Fibroblast of the conjunctiva (primary cell): ENCODE results near the gene CLEC1B.
"Not testable (repeated sequence)": the region's sequence is repeated elsewhere in the genome, so short reads cannot be mapped to it uniquely, and the experiment has no call there.

Experiments
- DNase-seq: peaks from one replicate; pipeline ENCODE4 v3.0.0-alpha.2; 2010; ENCODE audit warnings: low read depth

Gene CLEC1B

GRCh38 chr12:9999016-9999415, at the start of gene CLEC1B:
CLEC1B (minus strand) TSS chr12:9999121; CDS start chr12:9999100, 21 bp downstream.
- no peak for DNase-seq

DNA sequence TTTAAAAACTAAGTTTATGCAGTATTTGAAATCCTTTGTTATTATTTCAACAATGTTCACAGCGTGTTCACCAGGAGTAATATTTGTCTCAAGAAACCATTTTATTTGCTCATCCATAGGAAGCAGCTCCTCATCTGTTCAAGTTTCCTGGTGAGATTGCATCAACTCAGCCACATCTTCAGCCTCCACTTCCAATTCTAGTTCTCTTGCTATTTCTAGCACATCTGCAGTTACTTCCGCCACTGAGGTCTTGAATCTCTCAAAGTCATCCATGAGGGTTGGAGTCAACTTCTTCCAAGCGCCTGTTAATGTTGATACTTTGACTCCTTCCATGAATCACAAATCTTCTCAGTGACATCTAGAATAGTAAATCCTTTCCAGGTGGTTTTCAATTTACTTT, 49.6 kb upstream of the CLEC1B start:
- no peak for DNase-seq

- no peak for DNase-seq
Observed at GRCh38 chr12:10042167-10042566, 43.2 kb upstream of the CLEC1B start.

GRCh38 chr12:10033783-10034545, 35.0 kb upstream of the CLEC1B start:
- DNase-seq: no peak

DNA sequence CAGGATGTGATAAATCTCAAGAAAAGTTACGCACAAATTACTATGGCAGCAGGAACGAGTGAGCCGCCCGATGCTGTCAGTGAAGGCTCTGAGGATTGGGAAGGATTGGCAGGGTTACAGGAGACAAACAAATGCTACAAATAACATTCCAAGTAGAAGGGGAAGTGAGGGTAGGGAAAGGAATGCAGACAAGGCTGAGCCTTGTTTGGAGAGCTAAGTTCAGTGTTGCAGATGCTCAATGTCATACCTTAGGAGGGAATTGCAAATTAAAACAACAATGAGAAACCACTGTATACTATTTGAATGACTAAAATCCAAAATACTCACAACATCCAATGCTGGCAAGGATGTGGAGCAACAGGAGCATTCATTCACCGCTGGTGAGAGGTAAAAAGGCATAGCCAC, 32.9 kb upstream of the CLEC1B start:
- DNase-seq: no peak

- DNase-seq: no peak
Observed at GRCh38 chr12:10031321-10031720, 32.4 kb upstream of the CLEC1B start.

DNA sequence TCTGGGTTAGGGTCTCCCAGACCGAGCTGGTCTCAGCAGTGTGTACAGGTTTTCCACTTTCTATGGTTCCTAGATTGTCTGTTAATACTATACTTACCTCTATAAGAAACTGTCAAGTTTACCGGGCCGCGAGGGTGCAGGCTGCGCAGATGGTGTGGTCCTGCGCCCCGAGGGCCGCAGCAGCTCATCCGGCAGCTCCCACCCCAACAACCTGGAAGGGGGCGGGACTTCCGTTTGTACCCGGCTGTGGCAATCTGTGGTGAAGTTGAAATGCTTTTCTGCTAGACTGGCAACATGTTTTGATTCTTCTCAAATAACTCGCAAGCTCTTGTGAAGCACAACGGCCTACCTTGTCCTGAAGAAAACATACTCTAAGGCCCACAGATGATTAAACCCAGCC, 31.5 kb upstream of the CLEC1B start, which contains the start of gene CLEC9A:
Gene CLEC9A (plus strand): TSS at position 237 of the 400 bp plus-strand sequence. CDS start 22,006 bp downstream, outside the sequence.
- DNase-seq: no peak

- DNase-seq: no peak
Observed at GRCh38 chr12:10027721-10028120, 28.8 kb upstream of the CLEC1B start.

GRCh38 chr12:10027311-10027710, 28.4 kb upstream of the CLEC1B start:
- DNase-seq: no peak

DNA sequence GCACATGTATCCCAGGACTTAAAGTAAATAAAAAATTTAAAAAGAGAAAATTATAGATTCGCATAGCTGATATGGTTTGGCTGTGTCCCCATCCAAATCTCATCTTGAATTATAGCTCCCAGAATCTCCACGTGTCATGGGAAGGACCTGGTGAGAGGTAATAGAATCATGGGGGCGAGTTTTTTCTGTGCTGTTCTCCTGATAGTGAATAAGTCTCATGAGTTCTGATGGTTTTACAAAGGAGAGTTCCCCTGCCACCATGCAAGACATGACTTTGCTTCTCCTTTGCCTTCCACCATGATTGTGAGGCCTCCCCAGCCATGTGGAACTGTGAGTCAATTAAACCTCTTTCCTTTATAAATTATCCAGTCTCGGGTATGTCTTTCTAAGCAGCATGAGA, 27.7 kb upstream of the CLEC1B start:
- DNase-seq: not testable (repeated sequence)

GRCh38 chr12:10025236-10025635, 26.3 kb upstream of the CLEC1B start:
- no peak for DNase-seq

DNA sequence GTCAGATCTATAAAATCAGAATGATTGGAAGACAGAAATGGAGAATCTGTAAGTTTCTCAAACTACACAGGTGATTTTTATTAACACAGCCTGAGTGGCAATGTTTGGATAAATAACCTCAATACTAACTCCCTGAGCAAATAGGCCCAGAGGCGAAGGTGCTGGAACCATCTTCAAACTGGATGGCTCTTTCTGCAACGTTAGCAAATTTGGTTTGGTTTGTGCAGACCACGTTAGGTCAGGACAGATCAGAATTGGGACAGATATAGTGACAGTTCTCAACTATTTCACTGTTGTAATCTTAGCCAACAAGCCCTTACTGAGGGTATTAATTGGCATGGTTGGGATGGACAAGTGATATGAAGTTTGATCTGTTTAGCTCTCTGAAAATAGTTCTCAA, 22.4 kb upstream of the CLEC1B start:
- no peak for DNase-seq

DNA sequence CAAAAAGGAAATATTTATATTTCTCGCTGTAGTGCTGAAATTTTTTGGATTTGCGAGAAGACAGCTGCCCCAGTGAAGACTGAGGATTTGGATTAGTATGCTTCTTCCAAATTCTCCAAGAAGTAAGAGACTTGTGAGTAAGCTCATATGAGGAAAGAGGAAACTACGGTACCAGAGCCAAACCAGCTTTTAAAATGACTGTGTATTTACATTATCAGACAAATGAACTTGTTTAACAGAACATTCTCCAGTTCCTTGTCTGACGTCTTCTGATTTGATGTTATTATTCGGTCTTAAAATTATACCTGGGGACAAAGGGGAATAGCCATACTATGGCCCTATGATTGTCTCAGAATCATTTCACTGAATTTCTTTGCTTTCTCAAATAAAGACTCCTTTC, 19.5 kb upstream of the CLEC1B start:
- DNase-seq: no peak

- DNase-seq: no peak
Observed at GRCh38 chr12:10016881-10017280, 18.0 kb upstream of the CLEC1B start.

GRCh38 chr12:10015450-10015849, 16.5 kb upstream of the CLEC1B start:
- DNase-seq: no peak

DNA sequence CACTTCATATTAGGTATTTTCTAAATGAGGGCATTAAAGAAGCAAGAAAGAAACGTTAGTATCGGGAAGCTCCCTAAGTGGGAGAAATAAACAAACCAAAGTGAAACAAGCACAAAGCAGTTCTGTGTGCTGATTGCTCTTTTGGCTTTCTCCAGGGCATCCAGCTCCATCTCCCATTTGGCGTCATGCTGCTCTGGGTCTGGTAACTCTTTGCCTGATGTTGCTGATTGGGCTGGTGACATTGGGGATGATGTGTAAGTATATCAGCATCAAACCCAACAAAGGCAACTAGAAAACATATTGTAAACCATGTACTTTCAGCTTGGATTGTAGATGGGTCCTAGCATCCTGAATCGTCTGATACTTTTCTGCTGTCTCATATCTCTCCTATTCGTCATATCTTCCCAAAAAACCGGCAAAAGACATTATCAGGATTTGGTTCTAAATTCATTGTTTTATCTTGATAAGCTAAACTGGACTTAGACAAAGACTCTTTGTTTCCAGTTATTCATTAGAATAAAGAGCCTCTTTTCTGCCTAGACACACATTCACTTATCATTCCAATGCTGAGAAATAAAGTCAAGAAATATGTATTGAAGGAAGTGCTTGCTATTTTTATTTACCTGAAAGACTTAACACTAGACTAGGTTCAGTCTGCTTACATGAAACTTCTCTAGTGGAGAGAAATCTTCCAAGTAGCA, 13.9 kb upstream of the CLEC1B start:
- DNase-seq: no peak

DNA sequence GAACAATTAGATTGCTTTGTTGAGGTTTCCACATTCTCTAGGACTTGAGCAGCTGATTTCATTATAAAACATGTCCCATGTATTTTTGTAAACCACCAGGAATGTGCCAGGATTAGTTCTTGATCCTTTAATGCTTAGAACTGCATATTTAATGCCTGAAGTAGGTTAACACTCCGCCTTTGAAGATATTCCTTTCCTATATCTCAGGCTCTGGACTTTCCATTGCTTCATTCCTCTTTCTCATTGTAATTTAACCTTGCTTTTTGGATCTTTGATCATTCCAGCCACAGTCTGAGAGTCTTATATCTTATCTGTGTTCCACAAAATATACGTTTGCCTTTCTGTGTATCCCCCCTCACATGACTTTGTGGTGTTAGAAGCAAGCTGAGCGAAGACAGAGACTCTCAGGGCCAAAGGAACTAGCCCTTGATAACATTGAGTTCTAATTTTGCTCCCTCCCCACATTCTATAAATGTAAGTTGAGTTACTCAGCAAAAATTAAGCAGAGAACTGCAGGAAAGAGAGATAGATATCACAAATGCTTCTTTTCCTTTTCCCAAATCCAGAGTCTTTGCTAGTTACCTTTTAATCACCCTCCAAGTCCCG, 2.4 kb upstream of the CLEC1B start:
- no peak for DNase-seq

DNA sequence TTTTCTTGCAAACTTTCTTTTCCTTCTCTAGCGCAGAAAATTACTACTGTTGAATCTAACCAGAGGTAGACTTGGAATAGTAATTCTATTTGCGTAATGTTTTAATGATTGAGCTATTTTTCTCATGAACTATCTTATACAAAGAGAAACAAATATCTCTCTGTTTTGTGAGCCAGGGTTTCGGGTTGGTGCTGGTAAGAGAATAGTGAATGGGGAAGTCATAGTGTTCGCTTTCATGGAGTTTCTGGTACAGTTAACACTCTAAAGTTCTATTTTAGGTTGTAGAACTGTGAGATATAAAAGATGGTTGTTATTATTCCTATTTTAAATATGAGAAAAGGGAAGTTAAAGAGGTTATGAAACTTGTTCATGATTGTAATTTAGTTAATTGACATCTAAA, 6.6 kb downstream of the CLEC1B start:
- no peak for DNase-seq

GRCh38 chr12:9991876-9992275, 7.0 kb downstream of the CLEC1B start:
- no peak for DNase-seq

DNA sequence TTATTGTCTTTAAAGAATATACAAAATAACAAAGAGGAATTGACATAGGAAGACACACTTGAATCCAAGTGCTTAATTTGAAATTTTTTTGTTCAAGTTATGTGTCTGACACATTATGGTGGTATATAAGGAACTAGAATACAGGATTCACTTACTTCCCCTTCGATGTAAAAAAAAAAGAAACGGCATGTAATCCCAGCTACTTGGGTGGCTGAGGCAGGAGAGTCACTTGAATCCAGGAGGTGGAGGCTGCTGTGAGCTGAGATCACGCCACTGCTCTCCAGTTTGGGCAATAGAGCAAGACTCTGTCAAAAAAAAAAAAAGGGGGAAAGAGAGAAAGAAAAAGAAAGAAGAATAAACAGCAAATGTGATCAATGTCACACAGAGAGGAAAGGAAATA, 18.8 kb downstream of the CLEC1B start:
- no peak for DNase-seq

DNA sequence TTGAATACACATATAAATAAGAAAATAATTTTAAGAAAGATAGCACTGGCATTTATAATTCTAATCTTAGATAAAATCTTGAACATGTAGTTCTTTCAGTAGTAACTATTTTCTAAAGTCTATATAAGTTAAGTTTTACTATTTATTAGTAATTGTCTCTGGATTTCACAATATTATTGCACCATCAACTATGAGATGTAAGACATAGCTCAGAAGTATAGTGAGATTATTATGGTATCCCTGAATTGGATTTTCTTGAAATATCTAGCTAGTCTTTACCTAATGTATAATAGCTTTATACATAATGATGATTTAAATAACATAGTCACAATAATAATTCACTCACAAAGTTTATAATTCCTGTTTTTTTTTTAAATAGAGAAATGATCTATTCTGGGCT, 21.0 kb downstream of the CLEC1B start:
- no peak for DNase-seq

- not testable (repeated sequence) for DNase-seq
Observed at GRCh38 chr12:9976626-9977025, 22.3 kb downstream of the CLEC1B start.

DNA sequence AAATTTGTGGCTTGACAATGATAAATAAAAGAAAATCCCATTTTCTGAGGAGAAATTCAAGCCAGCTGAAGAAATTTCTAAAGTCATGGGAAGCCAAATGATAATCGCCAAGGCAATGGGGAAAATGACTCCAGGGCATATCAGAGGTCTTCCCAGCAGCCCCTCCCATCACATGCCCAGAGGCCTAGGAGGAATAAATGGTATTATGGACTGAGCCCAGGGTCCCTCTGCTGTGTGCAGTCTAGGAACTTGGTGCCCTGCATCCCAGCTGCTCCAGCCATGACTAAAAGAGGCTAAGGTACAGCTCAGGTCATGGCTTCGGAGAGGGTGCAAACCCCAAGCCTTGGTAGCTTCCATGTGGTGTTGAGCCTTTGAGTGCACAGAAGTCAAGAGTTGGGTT, 23.3 kb downstream of the CLEC1B start:
- DNase-seq: no peak
